Stimulated activated CD4-positive, alpha-beta T cell treated with anti-CD3 and anti-CD28 coated beads, Interleukin-1b, Interleukin-23, amount 100 ng/mL, for 4 hours (primary cell): ENCODE data around the gene OTOS.

Experiments used
- DNase-seq, 2 donors: peaks; one replicate each; pipeline ENCODE4 v3.0.0-alpha.2; 2020; ENCODE audit warnings: low read depth in 2 of 2

OTOS gene

GRCh38 chr2:240140511-240140910, at the start of gene OTOS:
Gene OTOS (minus strand): TSS chr2:240140658. CDS start chr2:240140326, 332 bp downstream.
- no peak for DNase-seq

DNA sequence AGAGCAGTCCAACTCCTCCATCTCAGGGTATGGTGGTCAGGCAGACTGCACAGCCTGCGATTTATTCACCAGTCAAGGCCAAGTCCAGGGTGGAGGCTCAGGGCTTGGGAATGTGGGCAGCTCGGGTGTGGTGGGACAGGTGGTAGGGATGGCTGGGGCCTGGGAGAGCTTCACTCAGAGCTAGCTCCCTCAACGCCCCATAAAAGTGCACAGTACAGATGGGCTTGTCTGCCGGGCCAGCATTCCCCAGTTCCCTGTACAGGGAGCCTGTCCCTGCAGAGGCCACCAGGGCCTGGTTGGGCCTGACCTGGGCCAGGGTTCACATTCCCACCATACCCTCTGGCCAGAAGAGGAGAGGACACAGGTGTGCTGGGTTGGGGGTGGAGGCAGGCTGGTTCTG, 49.2 kb upstream of the OTOS start:
- no peak for DNase-seq

- DNase-seq = no peak
Measured at GRCh38 chr2:240187989-240188590, 47.6 kb upstream of the OTOS start.

DNA sequence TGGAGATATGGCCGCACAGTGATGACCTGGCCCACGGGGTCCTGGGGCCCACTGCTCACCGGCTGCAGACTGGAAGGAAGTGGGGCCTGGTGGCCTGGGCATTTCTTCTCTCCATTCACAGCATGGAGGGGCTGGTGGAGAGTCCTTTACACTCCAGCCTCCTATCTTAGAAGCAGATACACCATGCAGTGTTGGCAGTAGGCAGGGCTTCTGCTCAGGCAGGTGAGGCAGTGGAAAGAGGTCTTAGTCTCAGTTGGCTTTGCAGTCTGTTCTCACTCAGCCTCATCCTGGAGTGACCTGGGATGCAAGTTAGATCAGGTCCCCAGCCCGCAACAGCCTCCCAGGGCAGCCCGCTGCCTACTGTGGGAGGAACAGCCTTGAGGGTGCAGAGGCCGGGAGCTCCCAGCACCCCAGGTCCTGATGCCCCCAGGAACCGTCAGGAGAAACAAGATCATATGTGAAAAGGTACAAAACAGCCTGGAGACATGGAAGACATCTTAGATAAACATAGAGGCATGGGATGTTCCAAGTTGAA, 45.8 kb upstream of the OTOS start:
- DNase-seq = no peak

DNA sequence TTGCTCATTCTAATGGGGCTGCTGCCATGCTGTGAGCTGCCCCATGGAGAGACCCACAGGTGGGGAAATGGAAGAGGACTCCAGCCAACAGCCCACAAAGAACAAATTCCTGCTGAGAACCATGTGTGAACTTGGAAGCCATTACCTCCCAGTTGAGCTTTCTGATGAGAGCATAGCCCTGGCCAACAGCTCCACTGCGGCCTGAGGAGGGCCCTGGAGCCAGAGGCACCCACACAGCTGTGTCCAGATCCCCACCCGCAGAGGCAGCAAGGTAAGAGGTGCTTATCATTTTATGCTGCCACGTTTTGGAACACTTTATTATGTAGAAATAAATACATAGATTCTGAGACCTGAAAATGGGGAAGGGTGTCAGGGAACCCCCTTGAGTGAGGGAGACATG, 44.2 kb upstream of the OTOS start:
- no peak for DNase-seq

GRCh38 chr2:240183875-240184590, 43.6 kb upstream of the OTOS start:
- no peak for DNase-seq

DNA sequence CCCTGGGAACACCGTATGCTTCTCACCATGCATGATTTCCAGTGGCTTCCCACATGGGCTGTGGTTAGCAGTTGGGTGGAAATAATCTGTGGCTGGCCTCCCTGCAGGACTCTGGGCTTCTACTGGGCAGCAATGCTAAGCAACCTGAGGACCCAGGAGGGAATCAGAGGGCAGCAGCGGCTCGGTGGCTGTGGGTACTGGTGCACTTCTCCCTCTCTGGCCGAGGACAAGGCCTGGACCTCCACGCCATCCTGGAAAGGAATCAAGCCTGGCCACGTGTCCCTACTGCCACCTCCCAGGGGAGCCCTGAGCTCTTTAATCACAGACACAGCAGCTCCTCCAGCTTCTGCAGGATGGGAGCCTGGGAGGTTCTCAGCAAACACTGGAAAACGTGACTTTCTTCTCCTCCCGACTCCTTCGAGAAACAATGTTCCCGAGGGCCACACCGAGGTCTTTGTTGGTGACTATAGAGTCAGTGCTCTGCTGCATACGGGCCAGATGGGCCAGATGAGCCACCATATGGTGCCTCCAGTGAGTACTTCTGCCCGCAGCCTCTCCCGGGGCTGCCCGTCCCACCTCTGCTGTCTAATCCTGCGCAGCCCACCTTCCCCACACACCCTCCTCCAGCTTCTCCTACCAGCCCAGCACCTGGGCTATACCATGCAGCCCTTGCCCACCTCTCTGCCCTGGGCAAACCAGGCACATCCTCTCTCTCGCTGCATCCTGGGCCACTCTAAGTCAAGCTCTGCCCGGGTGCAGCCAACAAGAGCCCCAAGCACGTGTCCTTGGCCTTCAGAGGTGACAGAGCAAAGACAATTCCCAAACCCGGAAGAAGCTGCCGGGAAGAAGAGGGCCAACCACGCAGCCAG, 42.8 kb upstream of the OTOS start:
- no peak for DNase-seq

- DNase-seq = no peak
Measured at GRCh38 chr2:240182476-240182875, 42.0 kb upstream of the OTOS start.

DNA sequence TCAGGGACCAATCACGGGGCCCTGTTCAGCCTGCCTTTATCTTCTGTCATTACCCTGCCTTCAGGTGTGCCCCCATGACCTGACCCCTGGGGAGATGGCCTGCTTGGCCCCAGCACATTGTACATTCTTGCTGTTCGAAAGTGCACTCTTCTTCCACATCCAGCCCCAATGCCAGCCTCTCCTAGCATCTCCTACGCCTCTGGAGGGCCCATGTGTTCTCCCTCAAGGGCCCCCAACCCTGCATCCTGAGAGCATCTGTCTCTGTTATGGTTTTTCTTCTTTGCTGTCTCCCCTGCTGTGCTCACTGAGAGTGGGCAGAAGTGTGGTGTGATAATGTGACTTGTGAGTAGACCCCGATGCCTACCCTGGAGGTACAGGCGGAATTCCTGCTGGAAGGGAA, 41.5 kb upstream of the OTOS start:
- no peak for DNase-seq

- no peak for DNase-seq
Measured at GRCh38 chr2:240179941-240180666, 39.6 kb upstream of the OTOS start.

DNA sequence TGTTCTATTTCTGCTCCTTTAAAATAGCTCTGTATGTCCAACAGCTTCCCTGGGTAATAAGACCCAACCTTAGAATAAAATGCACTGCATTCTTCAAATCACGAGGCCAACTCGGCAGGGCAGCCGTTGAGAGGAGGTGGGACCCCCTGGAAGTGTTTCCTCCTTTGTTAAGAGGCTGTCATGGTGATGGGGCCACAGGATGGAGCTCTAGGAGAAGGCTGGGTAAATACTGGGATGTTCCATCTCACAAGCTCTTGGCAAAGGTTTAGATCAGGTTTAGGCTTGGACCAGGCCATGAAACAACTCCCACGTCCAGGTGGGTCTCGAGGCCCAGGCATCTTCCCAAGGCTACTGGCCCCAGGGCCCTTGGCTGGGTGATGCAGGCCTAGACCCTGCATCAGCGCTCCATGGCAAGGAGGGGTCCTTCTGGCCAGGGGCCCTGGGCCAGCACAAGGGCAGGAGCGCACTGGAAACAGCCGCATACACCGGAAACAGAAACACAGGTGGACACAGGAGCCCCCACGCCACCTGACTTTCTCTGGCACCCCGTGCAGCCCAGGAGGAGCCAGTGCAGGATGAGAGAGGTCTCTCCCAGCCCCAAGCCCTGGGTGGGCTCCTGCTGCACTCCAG, 38.8 kb upstream of the OTOS start:
- no peak for DNase-seq

DNA sequence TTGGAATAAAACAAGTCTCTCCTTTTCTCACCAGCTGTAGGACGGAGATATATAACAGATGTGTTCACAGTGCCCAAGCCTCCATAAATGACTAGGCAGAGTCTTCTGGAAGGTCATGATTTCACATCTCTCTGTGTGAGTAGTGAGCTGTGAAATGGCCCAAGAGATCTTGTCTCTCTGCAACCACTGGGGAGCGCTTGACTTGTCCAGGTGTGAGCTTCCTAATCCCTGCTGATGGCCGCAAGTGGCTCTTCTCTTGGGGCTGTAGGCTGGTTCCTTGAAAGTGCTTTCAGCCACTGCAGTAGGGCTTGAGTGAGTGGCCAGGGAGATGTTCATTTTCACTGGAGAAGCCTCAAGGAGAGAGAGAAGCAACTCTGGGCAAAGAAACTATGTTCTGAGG, 38.1 kb upstream of the OTOS start:
- no peak for DNase-seq

GRCh38 chr2:240174496-240174895, 34.0 kb upstream of the OTOS start:
- DNase-seq = no peak

DNA sequence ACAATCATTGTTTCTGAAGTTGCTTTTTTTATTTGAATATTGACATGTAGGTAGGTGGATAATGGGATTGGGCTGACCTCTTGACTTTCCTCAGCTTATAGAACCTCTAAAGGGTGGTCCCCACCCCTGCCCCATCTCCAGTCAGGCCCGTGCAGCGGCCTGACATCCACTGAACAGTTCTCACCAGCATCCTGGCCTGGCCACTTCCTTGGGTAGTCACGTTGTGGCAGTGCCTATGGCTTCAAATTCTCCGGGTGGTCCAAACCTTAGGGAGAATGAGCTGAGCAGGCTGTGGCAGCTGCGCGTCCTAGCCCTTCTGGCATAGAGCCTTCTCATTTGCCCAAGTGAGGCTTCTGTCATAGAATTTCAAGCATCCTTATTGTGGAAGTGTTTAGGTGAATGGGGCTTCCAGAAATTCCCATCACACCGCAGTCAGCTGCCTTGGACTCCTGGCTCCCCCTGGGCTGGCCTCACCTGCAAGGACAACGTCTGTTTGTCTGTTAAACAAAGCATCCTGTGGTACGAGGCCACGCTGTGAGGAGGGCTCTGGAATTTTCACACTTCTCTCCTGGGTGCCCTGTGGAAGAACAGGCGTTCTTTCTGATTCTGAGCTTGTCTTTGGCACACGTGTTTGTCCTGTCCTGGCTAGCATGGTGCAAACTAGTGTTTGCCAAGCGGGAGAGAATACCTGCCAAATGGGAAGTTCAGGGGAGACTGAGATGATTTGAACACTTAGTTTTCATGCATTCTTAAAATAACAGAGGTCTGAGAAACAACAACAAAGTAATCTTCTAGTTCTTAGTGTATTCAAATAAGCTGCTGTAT, 31.8 kb upstream of the OTOS start:
- DNase-seq = no peak

DNA sequence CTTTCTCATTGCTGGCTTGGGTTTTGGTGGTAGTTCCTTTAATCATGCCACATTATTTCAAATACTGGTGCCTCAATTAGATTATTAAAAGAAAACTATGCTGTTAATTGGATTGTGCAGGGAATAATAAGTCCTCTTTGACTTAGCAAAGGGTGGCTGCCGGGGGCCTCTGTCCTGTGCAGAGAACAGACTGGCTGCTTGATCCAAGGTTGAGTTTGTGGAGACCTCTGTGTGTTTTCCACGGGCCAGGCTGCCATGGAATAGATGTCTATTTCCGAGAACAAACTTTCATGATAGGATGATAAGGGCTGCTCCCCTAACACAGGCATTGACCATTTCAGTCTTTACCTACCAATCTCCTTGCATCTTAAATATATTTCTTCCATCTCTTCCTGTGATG, 30.4 kb upstream of the OTOS start:
- DNase-seq = no peak

GRCh38 chr2:240170354-240170735, 29.9 kb upstream of the OTOS start:
- no peak for DNase-seq

GRCh38 chr2:240169486-240170353, 29.3 kb upstream of the OTOS start:
- no peak for DNase-seq

- no peak for DNase-seq
Measured at GRCh38 chr2:240168546-240169361, 28.3 kb upstream of the OTOS start.

- no peak for DNase-seq
Measured at GRCh38 chr2:240168041-240168440, 27.6 kb upstream of the OTOS start.
